WERI-Rb-1 (cell line): ENCODE results near the gene EPO.

Experiments
- DNase-seq: peaks from one replicate; pipeline ENCODE4 v3.0.0-alpha.2; 2020
- H3K27ac ChIP-seq: fragments of 250-450 bp; sonication (Bioruptor Pico); 2 replicates; pipeline ENCODE4 v1.5.1; 2020; ENCODE audit warnings: mild to moderate bottlenecking, moderate library complexity
- H3K27me3 ChIP-seq: fragments of 250-450 bp; sonication (Bioruptor Pico); 2 replicates; pipeline ENCODE4 v1.5.1; 2021; ENCODE audit warnings: mild to moderate bottlenecking, low read depth, moderate library complexity; ENCODE audit not compliant: insufficient read depth, severe bottlenecking
- H3K36me3 ChIP-seq: fragments of 250-450 bp; sonication (Bioruptor Pico); 2 replicates; pipeline ENCODE4 v1.5.1; 2020; ENCODE audit warnings: mild to moderate bottlenecking, moderate library complexity
- H3K4me3 ChIP-seq: 2 replicates; pipeline ENCODE4 v1.5.1; 2011; ENCODE audit warnings: low read depth, mild to moderate bottlenecking, control low read depth, low read length
- H3K9me3 ChIP-seq: fragments of 250-450 bp; sonication (Bioruptor Pico); 2 replicates; pipeline ENCODE4 v1.5.1; 2021; ENCODE audit warnings: mild to moderate bottlenecking, moderate library complexity; ENCODE audit not compliant: severe bottlenecking
- TF ChIP-seq, protein P1 (sequence below): IDR thresholded peaks from 2 replicates; pipeline ENCODE4 v1.5.1; 2011; ENCODE audit warnings: low read depth, mild to moderate bottlenecking, control low read depth, inconsistent platforms, low read length

EPO gene

DNA sequence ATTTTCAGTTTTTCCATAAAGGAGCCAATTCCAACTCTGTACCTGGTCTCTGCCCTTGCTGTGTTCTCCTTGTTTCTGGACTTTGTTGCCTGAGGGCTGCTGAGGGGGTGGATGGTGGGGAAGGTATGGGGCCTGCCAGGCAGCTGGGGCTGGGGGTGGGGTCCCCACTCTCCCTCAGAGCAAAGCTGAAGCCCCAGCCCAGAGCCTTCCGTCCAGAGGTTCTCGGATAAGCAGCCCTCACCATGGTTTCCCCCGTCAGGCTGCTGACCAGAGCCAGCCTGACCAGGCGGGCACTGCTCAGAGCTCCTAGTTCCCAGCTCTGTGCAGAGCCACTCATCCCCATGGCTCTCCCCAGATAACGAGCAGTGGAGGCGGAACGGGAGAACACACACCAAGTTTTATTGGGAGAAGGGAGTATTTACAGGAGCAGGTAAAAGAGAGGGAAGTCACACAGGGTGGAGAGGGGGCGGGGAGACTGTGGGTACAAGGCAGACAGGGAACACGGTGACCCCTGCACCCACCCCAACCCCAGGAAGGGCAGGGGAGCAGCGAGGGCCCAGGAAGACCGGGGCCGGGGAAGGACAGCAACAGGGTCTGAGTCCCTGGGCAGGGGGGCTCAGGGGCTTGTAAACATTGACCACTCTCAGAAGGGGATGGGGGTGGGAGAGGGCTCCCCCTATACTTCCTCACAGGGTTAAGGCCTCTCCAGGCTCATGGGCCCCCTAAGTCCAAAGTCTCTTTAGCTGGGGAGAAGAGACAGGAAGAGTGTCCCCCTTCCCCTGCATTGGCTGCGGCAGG, 40.9 kb upstream of the EPO start:
- H3K9me3 ChIP-seq = no peaks in the 10 kb centered on the region
- no peak overlapping the region; the same call in 1 of the 2 replicates for H3K27ac ChIP-seq
- no peaks in the 10 kb centered on the region for H3K27me3 ChIP-seq
- no peak overlapping the region for H3K4me3 ChIP-seq
- DNase-seq = no peak
- peaks cover 71% of the 10 kb centered on the region for H3K36me3 ChIP-seq
- TF ChIP-seq, protein P1, sequence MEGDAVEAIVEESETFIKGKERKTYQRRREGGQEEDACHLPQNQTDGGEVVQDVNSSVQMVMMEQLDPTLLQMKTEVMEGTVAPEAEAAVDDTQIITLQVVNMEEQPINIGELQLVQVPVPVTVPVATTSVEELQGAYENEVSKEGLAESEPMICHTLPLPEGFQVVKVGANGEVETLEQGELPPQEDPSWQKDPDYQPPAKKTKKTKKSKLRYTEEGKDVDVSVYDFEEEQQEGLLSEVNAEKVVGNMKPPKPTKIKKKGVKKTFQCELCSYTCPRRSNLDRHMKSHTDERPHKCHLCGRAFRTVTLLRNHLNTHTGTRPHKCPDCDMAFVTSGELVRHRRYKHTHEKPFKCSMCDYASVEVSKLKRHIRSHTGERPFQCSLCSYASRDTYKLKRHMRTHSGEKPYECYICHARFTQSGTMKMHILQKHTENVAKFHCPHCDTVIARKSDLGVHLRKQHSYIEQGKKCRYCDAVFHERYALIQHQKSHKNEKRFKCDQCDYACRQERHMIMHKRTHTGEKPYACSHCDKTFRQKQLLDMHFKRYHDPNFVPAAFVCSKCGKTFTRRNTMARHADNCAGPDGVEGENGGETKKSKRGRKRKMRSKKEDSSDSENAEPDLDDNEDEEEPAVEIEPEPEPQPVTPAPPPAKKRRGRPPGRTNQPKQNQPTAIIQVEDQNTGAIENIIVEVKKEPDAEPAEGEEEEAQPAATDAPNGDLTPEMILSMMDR = no peak

DNA sequence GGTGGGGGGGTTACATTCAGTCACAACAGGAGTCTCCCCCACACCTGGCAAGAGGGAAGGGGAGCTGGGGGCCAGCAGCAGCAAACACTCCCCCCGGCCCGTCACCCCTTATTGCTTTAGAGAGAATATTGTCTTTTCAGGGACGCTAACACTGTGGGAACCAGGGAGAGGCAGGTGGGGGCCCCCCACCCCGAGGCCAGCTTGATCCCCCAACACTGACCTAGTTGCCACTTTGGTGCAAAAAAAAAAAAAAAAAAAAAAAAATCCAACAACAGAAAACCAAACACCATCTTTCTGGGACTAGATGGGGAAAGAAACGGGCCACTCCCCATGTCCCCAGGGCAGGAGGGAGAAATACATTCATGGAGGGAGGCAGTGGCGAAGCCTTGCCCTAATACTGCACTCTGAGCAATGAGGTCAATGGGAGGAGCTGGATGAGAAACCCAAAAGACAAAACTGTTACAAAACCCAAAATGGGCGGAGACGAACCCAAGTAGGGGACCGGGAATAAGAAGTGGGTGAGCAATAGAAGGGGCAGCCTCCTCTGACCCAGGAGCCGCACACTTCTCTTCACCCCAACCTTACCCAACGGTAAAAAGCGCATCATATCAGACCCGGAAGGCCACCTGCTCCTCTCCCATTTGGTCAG, 40.2 kb upstream of the EPO start:
- no peaks in the 10 kb centered on the region for H3K9me3 ChIP-seq
- TF ChIP-seq, protein P1 = no peak
- no peak for DNase-seq
- H3K27ac ChIP-seq = no peak overlapping the region
- no peaks in the 10 kb centered on the region for H3K27me3 ChIP-seq
- H3K36me3 ChIP-seq = peaks cover 79% of the 10 kb centered on the region
- no peak overlapping the region for H3K4me3 ChIP-seq

DNA sequence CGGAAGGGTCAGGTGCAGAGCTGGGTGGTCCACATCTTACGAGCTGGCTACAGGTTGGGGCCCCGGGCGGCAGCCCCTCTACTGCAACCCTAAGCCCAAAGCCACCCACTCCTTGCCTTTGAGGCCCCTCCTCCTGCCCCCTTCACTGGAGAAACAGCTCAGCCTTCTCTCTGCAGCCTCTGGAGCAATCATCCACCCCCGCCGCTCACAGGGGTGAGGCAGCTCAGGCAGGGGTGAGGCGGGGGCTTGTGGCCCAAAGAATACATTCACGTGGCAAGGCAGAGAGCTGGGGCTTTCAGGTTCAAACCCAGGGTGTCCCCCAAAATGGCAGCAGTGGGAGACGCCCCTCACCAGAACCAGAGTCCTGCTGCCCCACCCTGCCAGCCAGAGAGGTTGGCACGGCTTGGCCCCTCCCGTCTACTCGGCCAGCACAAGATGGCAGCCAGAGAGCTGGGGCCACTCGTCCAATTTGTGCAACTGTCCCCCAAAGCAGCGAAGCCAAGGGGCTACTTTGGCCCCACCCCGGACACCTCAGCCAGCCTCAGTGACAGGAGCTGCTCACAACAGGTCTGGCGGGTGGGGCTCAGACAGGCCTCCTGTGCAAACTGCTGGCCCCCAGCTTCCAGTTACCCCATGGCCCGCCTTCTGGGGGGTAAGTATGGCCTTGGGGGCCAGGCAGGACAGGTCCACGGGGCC, 39.5 kb upstream of the EPO start:
- H3K27me3 ChIP-seq = no peaks in the 10 kb centered on the region
- H3K9me3 ChIP-seq = no peaks in the 10 kb centered on the region
- H3K4me3 ChIP-seq = no peak overlapping the region
- H3K36me3 ChIP-seq = peaks cover 85% of the 10 kb centered on the region
- no peak for DNase-seq
- TF ChIP-seq, protein P1 = no peak
- no peak overlapping the region for H3K27ac ChIP-seq

DNA sequence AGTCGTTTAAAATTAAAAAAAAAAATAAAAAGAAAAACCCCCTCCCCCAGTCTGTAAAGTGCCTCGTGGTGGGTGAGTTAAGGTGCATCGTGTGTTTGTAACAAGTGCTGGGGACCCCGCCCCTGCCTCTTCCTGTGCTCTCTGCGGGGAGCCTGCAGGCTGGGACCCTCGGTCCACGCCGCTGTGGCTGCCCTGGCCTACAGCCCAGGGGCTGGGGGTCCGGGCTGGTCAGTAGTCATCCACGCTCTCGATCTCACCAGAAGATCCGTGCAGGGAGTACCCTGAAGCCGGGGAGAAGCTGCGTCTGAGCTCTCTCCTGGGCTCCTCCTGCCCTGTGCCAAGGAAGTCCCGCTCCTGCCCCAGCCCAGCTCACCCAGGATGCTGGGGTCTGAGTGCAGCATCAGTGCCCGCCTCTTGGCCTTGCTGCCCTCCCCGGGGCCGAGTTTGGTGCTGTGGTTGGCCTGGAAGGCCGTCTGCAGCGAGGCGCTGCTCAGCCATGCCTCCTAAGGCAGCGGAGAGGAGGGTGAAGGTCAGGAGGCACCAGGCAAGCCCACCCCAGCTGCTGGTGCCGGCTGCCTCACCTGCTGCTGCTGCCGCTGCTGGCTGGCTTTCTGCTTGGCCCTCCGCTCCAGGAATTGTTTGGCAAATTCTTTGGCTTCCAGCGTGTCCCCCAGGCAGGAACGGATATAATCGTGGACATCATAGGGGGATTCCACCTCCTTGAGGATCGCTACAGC, 38.6 kb upstream of the EPO start:
- H3K4me3 ChIP-seq = no peak overlapping the region
- TF ChIP-seq, protein P1 = no peak
- H3K36me3 ChIP-seq = peaks cover 89% of the 10 kb centered on the region
- no peaks in the 10 kb centered on the region for H3K27me3 ChIP-seq
- DNase-seq = no peak
- H3K27ac ChIP-seq = no peak overlapping the region
- H3K9me3 ChIP-seq = no peaks in the 10 kb centered on the region

DNA sequence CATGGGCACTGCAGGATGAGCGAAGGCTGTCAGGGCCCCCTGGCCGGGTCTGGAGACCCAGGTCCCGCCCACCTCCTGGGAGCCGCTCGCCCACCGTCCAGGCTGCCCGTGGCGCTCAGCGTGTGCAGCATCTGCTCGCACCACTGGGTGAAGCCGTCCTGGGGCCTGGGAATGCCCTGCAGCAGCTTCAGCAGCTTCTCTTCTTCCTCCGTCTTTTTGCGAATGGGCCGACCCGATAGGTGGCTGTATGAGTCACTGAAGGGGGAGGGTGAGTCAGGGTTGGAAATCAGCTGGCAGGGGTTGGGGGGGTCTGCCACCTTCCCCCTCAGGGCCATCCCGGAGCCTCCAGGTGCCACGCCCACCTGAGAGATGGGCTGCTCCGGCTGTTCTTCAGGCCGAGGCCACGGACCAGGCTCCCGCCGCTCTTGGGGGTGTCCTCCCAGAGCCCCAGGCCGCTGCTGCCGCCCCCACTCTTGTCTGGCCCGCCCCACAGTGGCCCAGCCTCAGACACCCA, 38.0 kb upstream of the EPO start:
- H3K9me3 ChIP-seq = no peaks in the 10 kb centered on the region
- DNase-seq = no peak
- peaks cover 89% of the 10 kb centered on the region for H3K36me3 ChIP-seq
- TF ChIP-seq, protein P1 = no peak
- no peaks in the 10 kb centered on the region for H3K27me3 ChIP-seq
- no peak overlapping the region for H3K4me3 ChIP-seq
- H3K27ac ChIP-seq = no peak overlapping the region
